HG02798 (cell line): ENCODE measurements around the gene VNN1.
A peak's percentile ranks its signal among the peaks of the same experiment; 100 is the strongest.
"Not testable (repeated sequence)": the region's sequence is repeated elsewhere in the genome, so short reads cannot be mapped to it uniquely, and the experiment has no call there.

ENCODE experiments used
- ATAC-seq: cut with Tn5 transposase; IDR thresholded peaks from one replicate; pipeline ENCODE4 v1.9.1; 2021; ENCODE audit warnings: mild to moderate bottlenecking; ENCODE audit not compliant: unreplicated experiment, poor library complexity

VNN1 gene

DNA sequence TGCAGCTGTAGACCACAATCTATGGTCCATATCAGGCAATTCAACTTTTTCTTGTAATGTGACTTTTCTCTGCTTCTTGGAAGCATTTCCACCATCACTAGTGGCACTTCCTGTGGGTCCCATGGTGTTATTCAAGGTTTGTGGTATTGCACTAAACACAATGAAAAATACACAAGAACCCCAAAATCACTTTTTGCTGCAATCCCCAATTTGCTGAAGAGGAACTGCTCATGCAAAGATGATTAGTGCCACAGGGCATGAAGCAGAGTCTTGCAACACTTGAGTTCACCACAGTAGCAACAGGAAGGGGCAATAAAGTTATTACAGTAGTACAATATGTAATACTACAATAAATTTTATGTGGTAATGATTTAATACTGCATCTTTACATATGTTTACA, 38.1 kb downstream of the VNN1 start:
- no peak for ATAC-seq

DNA sequence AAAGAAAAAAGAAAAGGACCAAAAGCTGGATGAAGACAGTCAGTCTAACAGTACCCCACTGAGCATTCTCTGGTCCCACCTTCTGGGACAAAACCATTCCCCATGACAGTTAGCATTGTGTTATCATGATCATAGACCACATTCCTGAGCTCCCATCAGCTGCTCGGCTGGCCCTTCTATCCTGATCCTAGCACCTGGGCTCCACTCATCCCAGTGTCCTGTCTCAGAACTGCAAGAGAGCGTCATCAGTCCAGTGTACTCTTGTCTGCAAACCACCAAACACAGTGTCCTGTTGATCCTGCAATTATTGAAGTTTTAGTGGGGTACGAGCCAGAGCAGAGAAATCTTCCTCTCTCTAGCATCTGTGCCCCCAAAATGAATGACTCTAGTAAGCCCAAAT, 38.9 kb downstream of the VNN1 start:
- ATAC-seq, result no peak

DNA sequence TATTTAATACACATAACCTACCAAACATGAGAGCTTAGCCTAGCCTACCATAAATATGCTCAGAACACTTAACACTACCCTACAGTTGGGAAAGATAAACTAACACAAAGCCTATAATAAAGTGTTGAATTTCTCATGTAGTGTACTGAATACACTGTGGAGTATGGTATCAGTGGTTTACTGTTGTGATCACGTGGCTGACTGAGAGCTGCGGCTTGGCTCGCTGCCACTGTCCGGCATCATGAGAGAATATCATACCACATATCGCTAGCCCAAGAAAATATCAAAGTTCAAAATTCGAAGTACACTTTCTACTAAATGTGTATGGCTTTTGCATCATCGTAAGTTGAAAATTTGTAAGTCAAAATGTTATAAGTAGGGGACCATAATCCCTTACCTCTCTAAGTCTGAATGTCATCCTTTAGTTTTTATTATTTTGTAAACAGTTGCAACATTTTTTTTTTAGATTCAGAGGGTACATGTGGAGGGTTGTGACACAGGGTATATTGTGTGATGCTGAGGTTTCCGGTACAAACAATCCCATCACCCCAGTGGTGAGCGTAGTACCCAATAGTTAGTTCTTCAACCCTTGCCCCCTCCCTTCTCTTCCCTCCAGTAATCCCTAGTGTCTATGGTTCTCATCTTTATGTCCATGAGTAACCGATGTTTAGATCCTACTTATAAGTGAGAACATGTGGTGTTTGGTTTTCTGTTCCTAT, 40.3 kb downstream of the VNN1 start:
- no peak for ATAC-seq

DNA sequence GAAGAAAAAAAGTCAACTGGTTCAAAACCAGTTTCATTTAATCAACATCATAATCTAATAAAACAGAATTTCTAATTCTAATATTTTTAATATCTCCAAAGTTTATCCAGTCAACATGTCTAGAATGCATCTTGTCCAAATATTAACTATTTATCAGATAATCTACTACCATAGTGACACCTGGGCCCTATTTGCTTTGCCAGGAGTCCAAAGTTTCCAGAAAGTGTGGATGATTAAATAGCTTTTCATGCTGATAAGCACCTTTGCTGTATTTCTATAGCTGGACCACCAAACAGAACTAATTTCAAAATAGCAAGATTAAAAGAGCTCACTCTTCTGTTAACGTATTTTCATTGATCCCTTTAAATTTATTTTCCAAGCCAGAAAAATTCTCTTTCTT, 42.6 kb downstream of the VNN1 start:
- ATAC-seq, result no peak

DNA sequence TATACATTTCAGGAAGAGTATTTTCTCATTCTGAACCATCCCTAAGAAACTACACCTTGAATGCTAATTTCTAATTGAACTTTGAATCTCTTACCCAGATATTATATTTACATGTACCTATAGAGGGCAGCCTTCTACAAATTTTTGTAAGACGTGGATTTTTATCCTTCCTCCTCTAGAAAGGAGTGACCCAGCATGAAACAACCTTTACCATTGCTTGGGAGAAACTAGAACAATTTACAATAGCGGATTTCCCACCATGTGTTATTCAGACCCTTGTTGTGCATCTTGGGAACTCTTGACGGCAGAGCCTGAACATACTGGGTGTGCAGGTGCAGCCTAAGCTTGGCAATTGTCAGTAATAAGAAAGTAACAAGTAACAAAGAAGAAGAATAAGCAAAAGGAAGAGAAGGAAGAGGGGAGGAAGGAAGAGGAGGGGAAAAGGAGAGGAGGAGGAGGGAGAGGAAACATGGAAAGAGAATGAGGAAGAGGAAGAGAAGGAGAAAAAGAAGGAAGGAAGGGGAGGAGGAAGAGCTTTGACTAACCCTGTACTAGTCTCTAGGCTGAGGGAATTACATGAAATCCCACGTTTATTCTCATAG, 44.1 kb downstream of the VNN1 start:
- peak; percentile 81 for ATAC-seq

DNA sequence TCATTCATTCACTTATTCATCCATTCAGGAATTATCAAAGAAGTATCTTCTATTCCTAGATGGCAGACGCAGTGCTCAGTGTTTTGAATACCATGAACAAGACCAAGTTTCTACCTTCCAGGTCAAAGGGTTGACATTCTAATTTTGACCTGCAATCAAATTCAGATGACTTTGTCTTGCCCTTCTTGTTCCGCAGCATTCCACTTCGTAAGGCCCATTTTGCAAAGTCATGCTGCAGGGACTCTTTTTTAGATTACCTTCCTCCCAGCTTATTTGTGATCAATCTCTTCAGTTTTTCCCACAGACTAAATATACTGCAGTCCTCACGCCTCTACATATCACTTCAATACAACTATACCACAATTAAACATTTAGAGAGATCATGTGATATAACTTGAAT, 47.7 kb downstream of the VNN1 start:
- no peak for ATAC-seq

DNA sequence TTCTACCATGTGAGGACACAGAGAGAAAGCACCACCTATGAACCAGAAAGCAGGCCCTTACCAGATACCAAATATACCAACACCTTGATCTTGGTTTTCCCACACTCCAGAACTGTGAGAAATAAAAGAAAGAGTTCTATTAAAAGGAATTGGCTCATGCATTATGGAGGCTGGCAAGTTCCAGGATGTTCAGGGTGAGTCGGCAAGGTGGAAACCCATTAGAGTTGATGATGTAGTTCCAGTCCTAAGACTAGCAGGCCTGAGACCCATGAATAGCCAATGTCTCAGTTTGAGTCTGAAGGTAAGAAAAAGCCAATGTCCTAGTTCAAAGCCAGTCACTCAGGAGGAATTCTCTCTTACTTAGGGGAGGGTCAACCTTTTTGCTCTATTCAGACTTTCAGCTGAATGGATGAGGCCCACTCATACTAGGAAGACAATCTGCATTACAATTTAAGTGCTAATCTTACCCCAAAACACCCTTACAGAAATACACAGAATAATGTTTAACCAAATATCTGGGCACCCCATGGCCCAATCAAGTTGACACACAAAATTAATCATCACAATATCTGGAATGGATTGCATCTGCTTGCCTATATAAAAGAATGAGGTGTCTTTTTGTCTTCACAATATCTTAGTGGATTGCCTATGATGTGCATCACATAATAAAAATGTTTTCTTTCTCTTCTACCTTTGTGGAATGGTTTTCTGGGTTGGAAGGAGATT, 49.4 kb downstream of the VNN1 start:
- no peak for ATAC-seq

DNA sequence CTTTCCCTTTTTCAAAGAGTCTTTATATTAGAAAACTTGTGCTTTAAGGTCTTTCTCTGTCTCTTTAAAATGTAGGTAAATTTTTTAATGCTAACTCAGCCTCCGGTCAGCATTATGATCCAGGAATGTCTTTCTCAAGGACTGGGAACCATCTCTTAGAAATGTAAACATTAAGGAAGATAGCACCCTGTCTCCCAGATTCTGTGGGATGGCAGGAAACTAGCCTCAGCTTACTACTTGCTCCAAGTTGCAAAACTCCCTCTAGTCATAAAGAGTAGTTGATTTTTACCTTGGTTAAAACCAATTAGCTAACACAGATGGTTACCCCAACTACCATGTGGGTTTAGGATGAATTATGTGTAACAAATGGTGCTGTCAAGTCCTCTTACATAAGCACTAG, 50.2 kb downstream of the VNN1 start:
- no peak for ATAC-seq

DNA sequence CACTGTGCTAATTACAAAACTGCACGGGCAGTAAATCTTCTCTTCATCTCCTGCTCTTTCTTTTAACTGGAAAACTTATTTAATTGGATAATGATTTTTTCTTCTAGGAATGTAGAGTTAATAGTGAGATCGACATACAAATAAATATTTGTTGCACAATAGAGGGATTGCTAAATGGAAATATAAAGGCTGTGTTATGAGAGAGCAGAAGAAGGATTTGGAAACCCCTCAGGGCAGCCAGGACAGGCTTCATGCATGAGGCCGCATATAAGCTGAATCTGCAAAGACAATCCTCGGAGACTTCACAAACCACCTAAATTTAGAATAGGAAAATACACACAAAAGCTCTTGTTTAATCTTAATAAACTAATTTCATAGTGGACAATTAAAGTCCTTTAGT, 51.9 kb downstream of the VNN1 start:
- no peak for ATAC-seq

DNA sequence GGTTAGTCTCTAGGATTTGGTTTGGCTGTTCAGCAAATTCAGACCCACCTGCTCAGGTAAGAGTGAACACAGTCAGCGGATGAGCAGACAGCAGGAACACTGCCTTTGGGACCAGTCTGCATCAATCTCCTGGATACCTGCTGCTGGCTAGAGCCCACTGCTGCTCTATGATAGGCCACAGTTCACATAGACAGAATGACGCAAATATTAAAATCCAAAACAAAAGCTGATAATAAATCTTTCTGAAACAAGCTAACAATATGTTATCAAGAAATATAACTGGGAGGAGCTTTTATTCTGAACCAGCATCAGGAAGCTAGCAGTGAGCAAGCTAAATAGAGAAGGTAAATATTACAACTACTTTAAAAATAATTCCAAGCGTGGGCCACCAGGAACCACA, 54.8 kb downstream of the VNN1 start, which contains the start of gene TAAR1:
TAAR1 (minus strand) TSS at position 101 of the 400 bp plus-strand sequence. CDS start 13,179 bp downstream, outside the sequence.
- no peak for ATAC-seq

DNA sequence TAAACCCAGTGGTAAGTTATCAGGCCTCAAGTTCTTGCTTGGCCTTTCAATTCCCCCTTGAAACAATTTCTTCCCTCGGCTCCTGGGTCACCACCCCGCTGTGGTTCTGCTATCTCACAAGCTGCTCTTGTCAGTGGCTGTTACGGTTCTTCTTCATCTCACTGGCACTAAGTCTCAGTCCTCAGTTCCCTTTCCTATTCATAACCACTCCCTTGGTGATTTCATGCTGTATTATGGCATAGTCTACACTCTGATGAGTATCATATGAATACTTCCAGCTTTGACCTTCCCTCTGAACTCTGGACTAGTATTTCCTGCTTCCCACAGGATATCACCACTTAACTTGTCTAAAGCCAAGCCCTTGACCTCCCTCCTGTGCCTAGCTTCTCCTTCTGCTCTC, 62.8 kb downstream of the VNN1 start:
- ATAC-seq, result peak; percentile 50

DNA sequence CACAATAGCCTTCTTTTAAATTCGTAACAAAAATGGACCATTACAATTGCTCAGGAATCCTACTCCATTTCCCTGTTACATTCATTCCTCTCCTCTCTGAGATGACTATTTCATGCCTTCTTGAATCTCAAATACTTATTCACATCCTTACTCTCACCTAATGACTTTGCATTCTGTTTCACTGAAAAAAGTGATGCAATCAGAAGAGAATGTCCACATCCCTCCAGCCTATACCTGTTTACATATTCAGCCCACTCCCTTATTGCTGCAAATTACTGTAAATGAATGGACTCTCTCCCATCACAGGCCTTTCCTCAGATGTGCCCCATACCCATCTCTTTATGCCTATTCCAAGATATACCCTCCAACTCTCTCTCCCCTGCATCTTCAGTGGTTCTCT, 63.4 kb downstream of the VNN1 start:
- ATAC-seq, result no peak

DNA sequence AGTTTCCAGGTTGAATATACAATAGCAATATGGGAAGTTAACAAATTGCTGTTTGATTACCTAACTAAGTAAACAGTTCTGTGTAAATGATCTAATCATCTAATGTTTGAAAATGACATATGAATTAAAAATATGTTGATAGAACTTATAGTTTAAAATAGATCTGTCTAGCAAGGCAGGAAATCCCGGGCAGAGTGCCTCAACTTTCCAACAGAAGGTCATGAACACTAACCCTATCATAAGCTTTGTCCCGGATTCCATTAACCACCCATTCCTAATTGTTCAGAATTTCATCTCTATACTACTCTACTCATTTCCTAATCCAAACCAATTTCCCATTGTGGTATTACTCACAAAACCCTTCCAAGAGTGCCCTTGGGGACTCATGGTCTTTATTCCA, 65.0 kb downstream of the VNN1 start:
- no peak for ATAC-seq

DNA sequence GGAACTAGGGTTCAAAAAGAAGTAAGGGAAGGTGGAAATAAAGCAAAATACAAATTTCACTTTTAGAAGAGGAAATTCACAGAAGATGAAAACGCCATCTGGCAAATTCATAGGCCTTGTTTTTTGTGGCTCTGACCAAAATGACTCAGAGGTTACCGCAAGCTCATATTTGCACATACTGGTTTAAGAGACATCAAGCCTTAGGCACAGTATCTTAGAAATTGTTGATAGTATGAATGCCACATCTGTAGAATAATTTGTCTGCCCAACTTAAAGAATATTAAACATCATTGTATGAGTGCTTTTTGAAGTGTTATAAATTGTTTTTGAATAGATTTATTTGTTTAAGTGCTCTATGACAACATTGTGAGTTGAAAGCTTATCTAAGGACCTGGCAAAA, 65.5 kb downstream of the VNN1 start:
- ATAC-seq, result peak; percentile 77

DNA sequence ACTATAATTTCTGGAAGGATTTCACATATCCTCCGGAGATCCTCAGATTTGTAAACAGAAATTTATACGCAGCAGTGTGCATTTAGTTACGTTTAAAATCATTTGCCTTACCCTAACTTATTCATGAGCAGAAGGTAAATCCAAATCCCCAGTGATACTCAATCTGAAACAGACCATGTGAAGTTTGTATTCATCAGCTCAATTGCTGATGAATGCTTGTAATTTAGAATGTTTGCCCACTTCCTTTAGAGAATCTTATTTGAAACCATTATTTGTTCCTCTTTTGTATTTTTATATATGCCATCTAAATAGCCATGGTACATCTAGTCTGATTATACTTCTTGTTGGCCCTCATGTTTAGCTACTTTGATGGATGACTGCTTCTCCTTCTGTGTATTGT, 70.3 kb downstream of the VNN1 start:
- no peak for ATAC-seq

DNA sequence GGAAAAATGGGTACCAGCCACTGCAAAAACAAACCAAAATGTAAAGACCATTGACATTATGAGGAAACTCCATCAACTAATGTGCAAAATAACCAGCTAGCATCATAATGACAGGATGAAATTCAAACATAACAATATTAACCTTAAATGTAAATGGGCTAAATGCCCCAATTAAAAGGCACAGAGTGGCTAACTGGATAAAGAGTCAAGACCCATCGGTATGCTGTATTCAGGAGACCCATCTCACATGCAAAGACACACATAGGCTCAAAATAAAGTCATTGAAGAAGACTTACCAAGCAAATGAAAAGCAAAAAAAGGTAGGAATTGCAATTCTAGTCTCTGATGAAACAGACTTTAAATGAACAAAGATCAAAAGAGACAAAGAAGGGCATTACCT, 76.7 kb downstream of the VNN1 start:
- ATAC-seq, result not testable (repeated sequence)

DNA sequence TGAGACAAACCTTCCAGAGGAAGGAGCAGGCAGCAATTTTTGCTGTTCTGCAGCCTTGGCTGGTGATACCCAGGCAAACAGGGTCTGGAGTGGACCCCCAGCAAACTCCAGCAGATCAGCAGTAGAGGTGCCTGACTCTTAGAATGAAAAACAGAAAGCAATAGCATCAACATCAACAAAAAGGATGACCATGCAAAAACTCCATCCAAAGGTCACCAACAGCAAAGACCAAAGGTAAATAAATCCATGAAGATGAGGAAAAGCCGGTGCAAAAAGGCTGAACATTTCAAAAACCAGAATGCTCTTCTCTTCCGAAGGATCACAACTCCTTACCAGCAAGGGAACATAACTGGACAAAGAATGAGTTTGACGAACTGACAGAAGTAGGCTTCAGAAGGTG, 77.9 kb downstream of the VNN1 start:
- ATAC-seq, result not testable (repeated sequence)

DNA sequence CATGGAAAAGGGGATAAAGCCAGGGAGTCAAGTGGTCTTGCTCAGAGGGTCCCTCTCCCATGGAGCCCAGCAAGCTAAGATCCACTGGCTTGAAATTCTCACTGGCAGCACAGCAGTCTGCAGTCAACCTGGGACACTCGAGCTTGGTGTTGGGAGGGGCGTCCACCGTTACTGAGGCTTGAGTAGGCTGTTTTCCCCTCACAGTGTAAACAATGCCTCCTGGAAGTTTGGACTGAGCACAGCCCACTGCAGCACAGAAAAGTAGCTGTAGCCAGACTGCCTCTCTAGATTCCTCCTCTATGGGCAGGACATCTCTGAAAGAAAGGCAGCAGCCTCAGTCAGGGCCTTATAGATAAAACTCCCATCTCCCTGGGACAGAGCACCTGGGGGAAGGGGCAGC, 78.6 kb downstream of the VNN1 start:
- not testable (repeated sequence) for ATAC-seq

DNA sequence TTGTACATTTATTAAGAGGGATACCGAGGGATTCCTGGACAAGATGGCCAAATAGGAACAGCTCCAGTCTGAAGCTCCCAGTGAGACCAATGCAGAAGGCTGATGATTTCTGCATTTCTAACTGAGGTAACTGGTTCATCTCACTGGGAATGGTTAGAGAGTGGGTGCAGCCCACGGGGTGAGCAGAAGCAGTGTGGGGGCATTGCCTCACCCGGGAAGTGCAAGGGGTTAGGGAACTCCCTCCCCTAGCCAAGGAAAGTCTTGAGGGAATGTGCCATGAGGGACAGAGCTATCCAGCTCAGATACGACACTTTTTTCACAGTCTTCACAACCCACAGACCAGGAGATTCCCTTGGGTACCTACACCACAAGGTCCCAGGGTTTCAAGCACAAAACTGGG, 79.1 kb downstream of the VNN1 start:
- ATAC-seq, result no peak

DNA sequence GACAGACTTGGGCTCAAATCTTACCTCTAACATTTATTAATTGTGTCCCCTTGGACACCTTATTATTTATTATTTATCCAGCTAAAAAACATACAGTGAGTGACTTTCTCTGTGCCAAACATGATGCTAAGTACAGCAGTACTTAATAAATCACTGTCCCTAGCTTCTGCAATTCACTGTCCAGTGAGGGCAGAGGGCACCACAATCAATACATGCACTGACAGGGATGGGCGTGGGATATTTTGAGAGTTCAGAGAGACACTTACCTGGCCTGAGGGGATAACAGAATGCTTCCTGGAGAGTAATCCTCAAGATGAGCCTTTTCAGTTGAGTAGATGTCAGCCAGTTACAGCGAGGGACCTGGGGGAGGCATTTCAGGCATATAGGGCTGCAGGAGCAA, 80.5 kb downstream of the VNN1 start:
- no peak for ATAC-seq
